Posterior cingulate gyrus (tissue), 11 donors: ENCODE results near the gene SLX4IP.
"Not testable (repeated sequence)": the region's sequence is repeated elsewhere in the genome, so short reads cannot be mapped to it uniquely, and the experiment has no call there.

ENCODE experiments used
- DNase-seq, 10 donors: peaks; one replicate each; pipeline versions ENCODE4 v3.0.0 to v3.0.0-alpha.2; 2020 to 2021; ENCODE audit warnings: mixed read lengths in 3 of 10
- intact Hi-C: fragments of 100-400 bp; cut with DNase I; formaldehyde crosslinking; loops from one replicate; pipeline ENCODE4 v1.15.1; 2023

SLX4IP gene

GRCh38 chr20:10563935-10564492, 128.9 kb downstream of the SLX4IP start:
- no peak for DNase-seq
- intact Hi-C loops = no loop called here

- intact Hi-C loops = no loop called here
Observed at GRCh38 chr20:10565191-10565921, 130.3 kb downstream of the SLX4IP start.

DNA sequence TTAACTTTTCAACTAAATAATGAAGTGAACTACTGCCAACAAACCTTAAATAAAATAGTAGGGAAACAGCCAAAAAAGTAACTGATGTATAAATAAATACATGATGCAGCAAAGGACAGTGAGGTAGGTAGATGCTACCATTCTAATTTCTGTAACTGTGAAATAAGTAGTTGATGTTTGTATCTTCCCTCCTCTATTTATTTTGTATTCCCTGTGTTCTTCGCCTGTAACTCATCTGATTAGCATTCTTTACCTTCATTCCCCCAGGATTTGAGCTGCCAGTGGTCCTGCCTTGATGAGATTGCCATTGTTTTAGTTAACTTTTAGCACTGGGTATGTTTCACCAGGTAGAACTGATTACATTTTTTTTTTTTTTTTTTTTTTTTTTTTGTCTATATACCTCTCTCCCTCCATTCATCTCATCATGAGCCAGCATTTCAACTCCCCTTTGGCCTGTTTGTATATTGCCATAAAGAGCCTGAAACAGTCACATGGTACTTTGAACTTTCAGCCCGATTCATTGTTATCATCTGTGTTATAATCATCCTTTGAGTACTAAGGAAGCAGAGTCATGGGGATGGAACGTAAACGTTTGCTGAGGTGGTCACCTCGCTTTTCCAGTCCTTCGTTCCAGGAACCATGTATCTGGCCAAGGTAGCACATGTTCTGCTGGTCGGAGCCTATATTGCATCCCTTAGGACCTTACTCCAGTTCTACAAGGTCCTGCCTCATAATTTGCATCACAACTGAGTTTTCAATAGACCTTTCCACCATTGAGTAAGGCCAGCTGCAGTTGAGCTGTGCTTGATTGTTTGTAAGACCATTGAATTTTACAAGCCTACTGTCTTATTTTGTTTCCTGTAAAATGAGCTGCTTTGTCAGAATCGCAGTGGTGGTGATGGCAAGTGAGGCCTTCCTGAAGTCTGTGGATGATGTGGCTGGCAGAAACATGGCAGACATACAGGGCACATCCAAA, 131.1 kb downstream of the SLX4IP start:
- intact Hi-C loops = no loop called here
- DNase-seq = no peak

More at GRCh38 chr20:10565191-10565921, 130.3 kb downstream of the SLX4IP start:
- DNase-seq = peak in 1 of 10 donors; percentile 48

- intact Hi-C loops = no loop called here
- DNase-seq = no peak
Observed at GRCh38 chr20:10568032-10568431, 132.9 kb downstream of the SLX4IP start.

DNA sequence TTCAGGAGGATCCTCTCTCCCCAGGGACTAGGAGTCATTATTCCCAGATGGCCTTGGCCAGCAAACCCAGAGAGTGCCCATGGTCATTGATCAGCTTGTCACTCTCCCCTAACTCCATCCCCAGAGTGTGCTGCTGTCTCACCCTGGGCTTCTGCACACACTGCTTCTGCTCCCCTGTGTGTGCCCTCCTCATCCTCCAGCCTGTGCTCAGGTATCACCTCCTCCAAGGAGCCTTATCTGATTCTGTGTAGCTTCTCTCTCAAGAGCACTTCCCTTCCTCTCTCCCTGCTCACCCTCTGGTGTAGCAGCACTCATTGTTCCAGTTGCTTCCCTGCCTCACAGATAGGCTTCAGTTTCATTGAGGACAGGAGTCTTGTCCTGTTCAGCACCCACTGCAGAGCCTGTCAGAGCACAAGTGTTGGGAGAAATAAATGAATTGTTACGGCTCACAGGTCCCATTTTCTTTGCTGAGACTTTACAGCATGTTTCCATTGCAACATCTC, 136.3 kb downstream of the SLX4IP start:
- peak in 1 of 10 donors; percentile 78 for DNase-seq
- intact Hi-C loops = no loop called here

- no peak for DNase-seq
- intact Hi-C loops = no loop called here
Observed at GRCh38 chr20:10572853-10573252, 137.7 kb downstream of the SLX4IP start.

GRCh38 chr20:10573273-10573950, 138.3 kb downstream of the SLX4IP start:
- no peak for DNase-seq
- intact Hi-C loops = no loop called here

DNA sequence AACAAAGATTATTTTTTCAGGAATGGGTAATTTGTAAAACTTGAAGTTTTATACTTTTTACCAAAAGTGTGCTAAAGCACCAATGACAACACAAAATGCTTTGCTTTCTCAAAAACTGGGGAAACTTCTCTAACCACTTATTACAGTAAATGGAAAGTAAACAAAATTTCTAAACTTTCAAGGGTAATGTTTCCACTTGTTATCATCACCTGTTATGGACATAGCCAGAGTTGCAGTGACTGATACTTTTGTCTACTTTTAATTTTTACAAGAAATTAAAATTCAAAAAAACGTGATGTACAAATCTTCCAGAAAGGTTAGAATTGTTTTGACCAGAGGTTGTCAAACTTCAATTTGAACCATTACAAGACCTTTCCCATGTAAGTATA, 138.8 kb downstream of the SLX4IP start:
- intact Hi-C loops = no loop called here
- no peak for DNase-seq

- no peak for DNase-seq
Observed at GRCh38 chr20:10576411-10577090, 141.4 kb downstream of the SLX4IP start.

DNA sequence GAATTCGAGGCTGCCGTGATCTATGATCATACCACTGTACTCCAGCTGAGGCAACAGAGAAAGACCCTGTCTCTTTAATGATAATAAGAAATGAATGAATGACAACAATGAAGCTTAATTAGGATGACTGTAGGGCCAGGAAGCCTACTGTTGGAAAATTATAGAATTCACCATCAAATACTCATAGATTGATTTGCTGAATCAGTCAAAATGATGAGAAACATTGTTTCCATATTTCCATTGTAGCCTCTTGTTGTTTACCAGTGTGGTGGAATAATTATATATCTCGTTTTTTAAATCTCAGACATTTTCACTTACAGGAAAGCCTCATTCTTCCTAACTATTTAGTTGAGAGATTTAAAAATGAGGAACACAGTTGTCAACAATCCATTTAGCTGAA, 142.5 kb downstream of the SLX4IP start:
- intact Hi-C loops = no loop called here
- DNase-seq = no peak

More at GRCh38 chr20:10576411-10577090, 141.4 kb downstream of the SLX4IP start:
- intact Hi-C loops = no loop called here

DNA sequence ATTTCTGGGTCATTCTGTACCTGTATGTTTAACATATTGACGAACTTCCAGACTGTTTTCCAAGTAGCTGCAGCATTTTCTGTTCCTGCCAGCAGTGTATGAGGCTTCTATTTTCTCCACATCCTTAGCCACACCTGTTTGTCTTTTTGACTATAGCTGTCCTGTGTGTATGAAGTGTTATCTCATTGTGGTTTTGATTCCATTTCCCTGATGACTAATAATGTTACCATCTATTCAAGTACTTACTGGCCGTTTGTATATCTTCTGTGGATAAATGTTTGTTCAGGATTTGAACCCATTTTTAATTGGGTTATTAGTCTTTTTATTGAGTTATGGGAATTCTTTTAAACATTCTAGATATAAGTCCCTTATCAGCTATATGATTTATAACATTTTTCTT, 143.5 kb downstream of the SLX4IP start:
- intact Hi-C loops = no loop called here
- no peak for DNase-seq

GRCh38 chr20:10579942-10580341, 144.8 kb downstream of the SLX4IP start:
- intact Hi-C loops = no loop called here

GRCh38 chr20:10580700-10581099, 145.6 kb downstream of the SLX4IP start:
- DNase-seq = no peak
- intact Hi-C loops = no loop called here

More at GRCh38 chr20:10579942-10580341, 144.8 kb downstream of the SLX4IP start:
- no peak for DNase-seq

- peak in 1 of 10 donors; percentile 19 for DNase-seq
- intact Hi-C loops = no loop called here
Observed at GRCh38 chr20:10581823-10582222, 146.7 kb downstream of the SLX4IP start.

- intact Hi-C loops = no loop called here
- no peak for DNase-seq
Observed at GRCh38 chr20:10584371-10584770, 149.3 kb downstream of the SLX4IP start.

- intact Hi-C loops = no loop called here
- DNase-seq = peak in 1 of 10 donors; percentile 29
Observed at GRCh38 chr20:10585308-10585707, 150.2 kb downstream of the SLX4IP start.

GRCh38 chr20:10586296-10586695, 151.2 kb downstream of the SLX4IP start:
- no peak for DNase-seq
- intact Hi-C loops = no loop called here

DNA sequence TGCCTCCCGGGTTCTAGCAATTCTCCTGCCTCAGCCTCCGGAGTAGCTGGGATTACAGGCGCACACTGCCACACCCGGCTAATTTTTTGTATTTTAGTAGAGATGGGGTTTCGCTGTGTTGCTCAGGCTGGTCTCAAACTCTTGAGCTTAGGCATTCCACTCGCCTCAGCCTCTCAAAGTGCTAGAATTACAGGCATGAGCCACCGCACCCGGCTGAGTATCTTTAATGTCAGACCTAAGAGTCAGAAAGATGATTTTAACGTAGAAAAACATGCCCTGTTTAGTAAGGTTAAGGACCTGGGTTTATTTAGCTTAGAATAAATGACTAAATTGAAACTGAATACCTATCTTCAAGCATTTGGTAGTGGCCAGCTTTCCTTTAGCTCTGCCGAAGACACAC, 155.3 kb downstream of the SLX4IP start:
- intact Hi-C loops, DNase-seq: not testable (repeated sequence)

- intact Hi-C loops = no loop called here
- DNase-seq = no peak
Observed at GRCh38 chr20:10590950-10591671, 156.0 kb downstream of the SLX4IP start.
